Panc1 (cell line): ENCODE results near the gene RAB3IP. TPM values are rescaled to one million over a fixed set of nuclear protein-coding genes. Genes with fewer than 3 reads are reported as not detected.

Experiments
- ATAC-seq: fragments of 200-7000 bp; cut with Tn5 transposase; 2 replicates; pipeline ENCODE4 v1.9.1; 2020; ENCODE audit warnings: mild to moderate bottlenecking, moderate library complexity
- BruUV-seq: library from RNA; stranded (reverse); fragments of 400-500 nt; replicated peaks from 2 replicates; lab custom pipeline; 2021; lab: Mats Ljungman, UMichigan
- CTCF ChIA-PET: fragments of 300-600 bp; sonication (Branson Sonifier 250); formaldehyde crosslinking; loops from one replicate; lab custom pipeline; 2022; ENCODE audit warnings: antibody characterized with exemption; lab: Charles Lee
- POLR2A ChIA-PET: fragments of 300-600 bp; sonication (Branson Sonifier 250); formaldehyde crosslinking; loops from one replicate; lab custom pipeline; 2022; ENCODE audit warnings: antibody characterized with exemption; lab: Charles Lee
- DNase-seq: peaks from one replicate; pipeline ENCODE4 v3.0.0-alpha.2; 2010; ENCODE audit warnings: low read depth, low spot score
- H3K27ac ChIP-seq: 2 replicates; pipeline ENCODE4 v1.5.1; 2011; ENCODE audit warnings: mild to moderate bottlenecking, low read length, inconsistent platforms
- H3K27me3 ChIP-seq: fragments of 200-500 bp; sonication (Bioruptor generic); 2 replicates; pipeline ENCODE4 v1.6.0; 2014; ENCODE audit warnings: low read length, inconsistent platforms; ENCODE audit not compliant: control insufficient read depth, insufficient read depth
- H3K36me3 ChIP-seq: fragments of 200-500 bp; sonication (Bioruptor generic); 2 replicates; pipeline ENCODE4 v1.5.1; 2014; ENCODE audit warnings: inconsistent platforms, mild to moderate bottlenecking, low read length, moderate library complexity; ENCODE audit not compliant: control insufficient read depth, insufficient read depth
- H3K4me1 ChIP-seq: 2 replicates; pipeline ENCODE4 v1.5.1; 2011; ENCODE audit warnings: inconsistent platforms, mild to moderate bottlenecking, low read length, moderate library complexity; ENCODE audit not compliant: control insufficient read depth, insufficient read depth
- H3K4me3 ChIP-seq, 2 experiments: 2 replicates each; pipeline ENCODE4 v1.5.1; 2011 to 2012; ENCODE audit warnings: low read depth in 2 of 2, low read length in 2 of 2, mild to moderate bottlenecking in 2 of 2, inconsistent platforms in 1 of 2, moderate library complexity in 1 of 2
- H3K9me3 ChIP-seq: fragments of 200-500 bp; sonication (Bioruptor generic); 2 replicates; pipeline ENCODE4 v1.5.1; 2014; ENCODE audit warnings: low read depth, mild to moderate bottlenecking, inconsistent platforms, low read length, moderate library complexity; ENCODE audit not compliant: control insufficient read depth, insufficient read depth
- POLR2AphosphoS5 ChIP-seq: IDR thresholded peaks from 2 replicates; pipeline ENCODE4 v1.6.1; 2012; ENCODE audit warnings: mild to moderate bottlenecking, low read depth, low read length, moderate library complexity
- SIN3A ChIP-seq: IDR thresholded peaks from 2 replicates; pipeline ENCODE4 v1.6.1; 2012; ENCODE audit warnings: low read depth, mild to moderate bottlenecking, low read length, moderate library complexity, borderline replicate concordance; ENCODE audit not compliant: insufficient read depth
- TCF7L2 ChIP-seq: IDR thresholded peaks from 2 replicates; pipeline ENCODE4 v1.6.1; 2011; ENCODE audit warnings: mild to moderate bottlenecking, low read depth, low read length, inconsistent platforms
- in situ Hi-C: cut with HindIII; loops from 2 replicates; pipeline ENCODE4 v1.10.0; 2016; ENCODE audit warnings: low sequenced_read_pairs, low pct_unique_long_range_greater_than_20kb
- intact Hi-C: fragments of 100-400 bp; cut with micrococcal nuclease; formaldehyde crosslinking; loops from one replicate; pipeline ENCODE4 v1.10.0; 2022; ENCODE audit not compliant: unreplicated experiment
- total RNA-seq: library from RNA; stranded (reverse); gene quantifications from one replicate; pipeline ENCODE4 v1.2.1, GENCODE V29; 2021; ENCODE audit not compliant: unreplicated experiment
- TF ChIP-seq, protein P1 (sequence below): fragments of 450-650 bp; IDR thresholded peaks from 2 replicates; pipeline ENCODE4 v1.5.1; 2017; ENCODE audit warnings: mild to moderate bottlenecking
- TF ChIP-seq, protein P2 (sequence below), 2 experiments: IDR thresholded peaks; 2 replicates each; pipeline ENCODE4 v1.6.1; 2011 to 2012; ENCODE audit warnings: low read depth in 2 of 2, control low read depth in 1 of 2, low read length in 1 of 2, mild to moderate bottlenecking in 1 of 2, moderate library complexity in 1 of 2; ENCODE audit not compliant: insufficient read depth in 1 of 2

Gene RAB3IP
- total RNA-seq, 1 experiment from 2014 or later: 22.9 TPM

GRCh38 chr12:69836015-69836414 is 97.4 kb downstream of the RAB3IP start:
- TF ChIP-seq TCF7L2: no peak
- no peak for TF ChIP-seq POLR2AphosphoS5
- TF ChIP-seq, protein P1, sequence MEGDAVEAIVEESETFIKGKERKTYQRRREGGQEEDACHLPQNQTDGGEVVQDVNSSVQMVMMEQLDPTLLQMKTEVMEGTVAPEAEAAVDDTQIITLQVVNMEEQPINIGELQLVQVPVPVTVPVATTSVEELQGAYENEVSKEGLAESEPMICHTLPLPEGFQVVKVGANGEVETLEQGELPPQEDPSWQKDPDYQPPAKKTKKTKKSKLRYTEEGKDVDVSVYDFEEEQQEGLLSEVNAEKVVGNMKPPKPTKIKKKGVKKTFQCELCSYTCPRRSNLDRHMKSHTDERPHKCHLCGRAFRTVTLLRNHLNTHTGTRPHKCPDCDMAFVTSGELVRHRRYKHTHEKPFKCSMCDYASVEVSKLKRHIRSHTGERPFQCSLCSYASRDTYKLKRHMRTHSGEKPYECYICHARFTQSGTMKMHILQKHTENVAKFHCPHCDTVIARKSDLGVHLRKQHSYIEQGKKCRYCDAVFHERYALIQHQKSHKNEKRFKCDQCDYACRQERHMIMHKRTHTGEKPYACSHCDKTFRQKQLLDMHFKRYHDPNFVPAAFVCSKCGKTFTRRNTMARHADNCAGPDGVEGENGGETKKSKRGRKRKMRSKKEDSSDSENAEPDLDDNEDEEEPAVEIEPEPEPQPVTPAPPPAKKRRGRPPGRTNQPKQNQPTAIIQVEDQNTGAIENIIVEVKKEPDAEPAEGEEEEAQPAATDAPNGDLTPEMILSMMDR: no peak
- no peak for TF ChIP-seq SIN3A
- TF ChIP-seq, protein P2, sequence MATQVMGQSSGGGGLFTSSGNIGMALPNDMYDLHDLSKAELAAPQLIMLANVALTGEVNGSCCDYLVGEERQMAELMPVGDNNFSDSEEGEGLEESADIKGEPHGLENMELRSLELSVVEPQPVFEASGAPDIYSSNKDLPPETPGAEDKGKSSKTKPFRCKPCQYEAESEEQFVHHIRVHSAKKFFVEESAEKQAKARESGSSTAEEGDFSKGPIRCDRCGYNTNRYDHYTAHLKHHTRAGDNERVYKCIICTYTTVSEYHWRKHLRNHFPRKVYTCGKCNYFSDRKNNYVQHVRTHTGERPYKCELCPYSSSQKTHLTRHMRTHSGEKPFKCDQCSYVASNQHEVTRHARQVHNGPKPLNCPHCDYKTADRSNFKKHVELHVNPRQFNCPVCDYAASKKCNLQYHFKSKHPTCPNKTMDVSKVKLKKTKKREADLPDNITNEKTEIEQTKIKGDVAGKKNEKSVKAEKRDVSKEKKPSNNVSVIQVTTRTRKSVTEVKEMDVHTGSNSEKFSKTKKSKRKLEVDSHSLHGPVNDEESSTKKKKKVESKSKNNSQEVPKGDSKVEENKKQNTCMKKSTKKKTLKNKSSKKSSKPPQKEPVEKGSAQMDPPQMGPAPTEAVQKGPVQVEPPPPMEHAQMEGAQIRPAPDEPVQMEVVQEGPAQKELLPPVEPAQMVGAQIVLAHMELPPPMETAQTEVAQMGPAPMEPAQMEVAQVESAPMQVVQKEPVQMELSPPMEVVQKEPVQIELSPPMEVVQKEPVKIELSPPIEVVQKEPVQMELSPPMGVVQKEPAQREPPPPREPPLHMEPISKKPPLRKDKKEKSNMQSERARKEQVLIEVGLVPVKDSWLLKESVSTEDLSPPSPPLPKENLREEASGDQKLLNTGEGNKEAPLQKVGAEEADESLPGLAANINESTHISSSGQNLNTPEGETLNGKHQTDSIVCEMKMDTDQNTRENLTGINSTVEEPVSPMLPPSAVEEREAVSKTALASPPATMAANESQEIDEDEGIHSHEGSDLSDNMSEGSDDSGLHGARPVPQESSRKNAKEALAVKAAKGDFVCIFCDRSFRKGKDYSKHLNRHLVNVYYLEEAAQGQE (IDR thresholded peaks at IDR 0.05; ENCODE audit: insufficient read depth in 1 of 2, low read depth in 2 of 2, low read length in 1 of 2): no peak
- Histone ChIP-seq H3K4me1 (no peaks in the 10 kb centered on the region), H3K4me3 (no peak overlapping the region), H3K36me3 (no peaks in the 10 kb centered on the region), H3K27me3 (peaks cover 12% of the 10 kb centered on the region), H3K27ac (no peak overlapping the region), H3K9me3 (no peaks in the 10 kb centered on the region)
- intact Hi-C loops (no loop called here), in situ Hi-C loops (no loop called here)
- no peak for DNase-seq
- ChIA-PET POLR2A (no interaction called here), CTCF (interaction anchor here (0.6 kb wide), 1 partner anchor 1439 kb away, joined by 3 read pairs; no protein-coding TSS in a partner anchor)
- BruUV-seq: no TSS peak
- no peak for ATAC-seq

- TF ChIP-seq, protein P2 (IDR thresholded peaks at IDR 0.05; ENCODE audit: insufficient read depth in 1 of 2, low read depth in 2 of 2, low read length in 1 of 2): no peak
- TF ChIP-seq POLR2AphosphoS5 (no peak), SIN3A (no peak)
- TF ChIP-seq, protein P1: no peak
- Histone ChIP-seq H3K27ac (no peak overlapping the region), H3K36me3 (no peaks in the 10 kb centered on the region), H3K27me3 (peaks cover 12% of the 10 kb centered on the region), H3K9me3 (no peaks in the 10 kb centered on the region), H3K4me1 (no peaks in the 10 kb centered on the region), H3K4me3 (no peak overlapping the region)
- DNase-seq (no peak), ATAC-seq (no peak)
- ChIA-PET CTCF (no interaction called here), POLR2A (no interaction called here)
- in situ Hi-C loops: no loop called here
- no TSS peak for BruUV-seq
- intact Hi-C loops: no loop called here
Observed at GRCh38 chr12:69837191-69837590, 98.5 kb downstream of the RAB3IP start.
